ENCODE results near the gene LVRN.

DNA sequence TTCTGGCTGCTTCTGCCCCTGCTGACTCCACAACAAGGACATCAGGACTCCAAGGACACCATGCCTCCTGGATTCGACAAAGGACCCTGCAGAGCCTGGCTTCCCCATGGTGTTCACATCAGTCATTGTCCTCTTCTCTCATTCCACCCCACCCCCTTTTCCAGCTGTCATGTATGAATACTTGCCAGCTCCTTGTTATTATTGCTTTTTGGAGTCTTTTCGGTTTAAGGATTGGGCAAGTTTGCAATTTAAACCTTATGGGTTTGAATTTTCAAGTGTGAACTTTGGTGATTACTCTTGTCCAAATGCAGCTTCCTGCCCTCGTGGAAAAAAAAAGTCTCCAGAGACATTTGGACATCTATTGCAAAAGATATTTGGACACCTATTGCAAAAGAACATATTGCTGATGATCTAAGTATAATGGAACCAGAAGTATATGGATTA lies 14.2 kb upstream of the LVRN start:
- TF ChIP-seq POLR2A (IDR thresholded peaks at IDR 0.05; ENCODE audit: low read length) (no peak), GATA1 (IDR thresholded peaks at IDR 0.05; ENCODE audit: low read depth, low read length) (no peak)
